DND-41 (cell line): ENCODE measurements around the gene SIL1.

Experiments used
- EZH2 ChIP-seq: IDR thresholded peaks from 3 replicates; pipeline ENCODE4 v1.6.1; 2012; ENCODE audit warnings: borderline replicate concordance, low read depth, mild to moderate bottlenecking, moderate library complexity, low read length, inconsistent platforms; ENCODE audit not compliant: severe bottlenecking
- TF ChIP-seq, protein P1 (sequence below): IDR thresholded peaks from 2 replicates; pipeline ENCODE4 v1.5.1; 2012; ENCODE audit warnings: borderline replicate concordance, low read length, moderate library complexity, mild to moderate bottlenecking; ENCODE audit not compliant: poor library complexity, severe bottlenecking; ENCODE audit errors: extremely low read depth

DNA sequence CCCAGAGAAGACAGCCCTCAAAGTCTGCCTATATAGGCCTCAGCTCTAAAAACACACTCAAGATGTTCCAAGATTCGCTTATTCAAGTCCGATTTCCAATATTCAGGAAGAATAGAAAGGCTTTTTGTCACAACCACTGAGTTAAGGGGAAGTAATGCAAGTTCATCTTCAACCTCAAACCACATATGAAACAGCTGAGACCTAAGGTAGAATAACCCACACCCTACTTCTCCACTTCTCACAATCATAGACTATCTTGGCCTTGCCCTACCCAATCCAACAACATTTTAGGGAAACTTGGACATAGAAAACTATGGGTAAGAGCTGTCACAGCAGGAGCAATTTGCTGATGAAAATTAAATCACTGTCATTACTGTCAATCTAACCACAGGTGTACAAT, 171.0 kb downstream of the SIL1 start:
- TF ChIP-seq, protein P1, sequence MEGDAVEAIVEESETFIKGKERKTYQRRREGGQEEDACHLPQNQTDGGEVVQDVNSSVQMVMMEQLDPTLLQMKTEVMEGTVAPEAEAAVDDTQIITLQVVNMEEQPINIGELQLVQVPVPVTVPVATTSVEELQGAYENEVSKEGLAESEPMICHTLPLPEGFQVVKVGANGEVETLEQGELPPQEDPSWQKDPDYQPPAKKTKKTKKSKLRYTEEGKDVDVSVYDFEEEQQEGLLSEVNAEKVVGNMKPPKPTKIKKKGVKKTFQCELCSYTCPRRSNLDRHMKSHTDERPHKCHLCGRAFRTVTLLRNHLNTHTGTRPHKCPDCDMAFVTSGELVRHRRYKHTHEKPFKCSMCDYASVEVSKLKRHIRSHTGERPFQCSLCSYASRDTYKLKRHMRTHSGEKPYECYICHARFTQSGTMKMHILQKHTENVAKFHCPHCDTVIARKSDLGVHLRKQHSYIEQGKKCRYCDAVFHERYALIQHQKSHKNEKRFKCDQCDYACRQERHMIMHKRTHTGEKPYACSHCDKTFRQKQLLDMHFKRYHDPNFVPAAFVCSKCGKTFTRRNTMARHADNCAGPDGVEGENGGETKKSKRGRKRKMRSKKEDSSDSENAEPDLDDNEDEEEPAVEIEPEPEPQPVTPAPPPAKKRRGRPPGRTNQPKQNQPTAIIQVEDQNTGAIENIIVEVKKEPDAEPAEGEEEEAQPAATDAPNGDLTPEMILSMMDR = no peak
- no peak for TF ChIP-seq EZH2
